NCI-H510A treated with DMSO at 0.1 percent for 48 hours (cell line): ENCODE measurements around the gene HSPH1.

ENCODE experiments used
- DNase-seq: peaks from one replicate; lab custom pipeline; 2025; lab: John Stamatoyannopoulos, UW

Gene HSPH1

GRCh38 chr13:31096654-31097302 lies 64.9 kb downstream of the HSPH1 start:
- DNase-seq = no peak

- DNase-seq = no peak
These were observed 67.2 kb downstream of the HSPH1 start for GRCh38 chr13:31094331-31095015.

- DNase-seq = no peak
These were observed 68.4 kb downstream of the HSPH1 start for GRCh38 chr13:31093145-31093885.

- no peak for DNase-seq
These were observed 69.1 kb downstream of the HSPH1 start for GRCh38 chr13:31092646-31093045.

- peak; percentile 18 for DNase-seq
These were observed 70.6 kb downstream of the HSPH1 start for GRCh38 chr13:31090961-31091624.

- DNase-seq = no peak
These were observed 71.6 kb downstream of the HSPH1 start for GRCh38 chr13:31090096-31090495.

GRCh38 chr13:31089649-31090048 lies 72.1 kb downstream of the HSPH1 start:
- DNase-seq = no peak

- no peak for DNase-seq
These were observed 72.8 kb downstream of the HSPH1 start for GRCh38 chr13:31088826-31089420.
